Activated CD8-positive, alpha-beta T cell treated with anti-CD3 and anti-CD28 coated beads for 36 hours (primary cell): ENCODE data around the gene FANCG. TPM values are rescaled to one million over a fixed set of nuclear protein-coding genes. Genes with fewer than 3 reads are reported as not detected.

Experiments
- ATAC-seq: fragments of 200-7000 bp; cut with Tn5 transposase; one replicate; pipeline ENCODE4 v1.10.0; 2021; ENCODE audit warnings: mild to moderate bottlenecking, moderate library complexity
- CTCF ChIA-PET: fragments of 350-600 bp; sonication (Branson Sonifier 250); formaldehyde crosslinking; loops from one replicate; lab custom pipeline; 2021; ENCODE audit warnings: antibody characterized with exemption; lab: Charles Lee
- POLR2A ChIA-PET: fragments of 350-600 bp; sonication (Branson Sonifier 250); formaldehyde crosslinking; loops from one replicate; lab custom pipeline; 2021; ENCODE audit warnings: antibody characterized with exemption; lab: Charles Lee
- DNase-seq: peaks from one replicate; pipeline ENCODE4 v3.0.0-alpha.2; 2020
- H3K27ac Mint-ChIP-seq: one replicate; pipeline ENCODE4 v1.8.0; 2021; ENCODE audit warnings: mild to moderate bottlenecking, mixed read lengths
- H3K27me3 Mint-ChIP-seq: one replicate; pipeline ENCODE4 v1.8.0; 2021; ENCODE audit warnings: mixed read lengths
- H3K36me3 Mint-ChIP-seq: one replicate; pipeline ENCODE4 v1.8.0; 2021; ENCODE audit warnings: low read depth, mixed read lengths
- H3K4me1 Mint-ChIP-seq: one replicate; pipeline ENCODE4 v1.8.0; 2021; ENCODE audit warnings: low read depth, mixed read lengths
- H3K4me3 Mint-ChIP-seq: one replicate; pipeline ENCODE4 v1.8.0; 2021; ENCODE audit warnings: mild to moderate bottlenecking, moderate library complexity, mixed read lengths
- H3K9me3 Mint-ChIP-seq: one replicate; pipeline ENCODE4 v1.8.0; 2021; ENCODE audit warnings: mixed read lengths
- CTCF ChIP-seq: fragments of 200-600 bp; IDR thresholded peaks from one replicate; pipeline ENCODE4 v1.8.0; 2022; ENCODE audit warnings: antibody characterized with exemption, mild to moderate bottlenecking
- intact Hi-C: fragments of 100-400 bp; cut with micrococcal nuclease; formaldehyde crosslinking; loops from one replicate; pipeline ENCODE4 v1.10.0; 2022
- total RNA-seq, 2 experiments: library from RNA; stranded (reverse); gene quantifications; one replicate each; pipeline ENCODE4 v1.2.3, GENCODE V29; 2021

FANCG gene
- total RNA-seq, 2 experiments from 2014 or later = 91.5 to 94.0 TPM

GRCh38 chr9:35033101-35033500 is 46.6 kb downstream of the FANCG start:
- DNase-seq = no peak
- POLR2A ChIA-PET = interaction anchor here (0.7 kb wide), 1 partner anchor 18 kb away, joined by 3 read pairs; no protein-coding TSS in a partner anchor
- CTCF ChIA-PET = interaction anchor here (0.6 to 1.9 kb wide), 5 partner anchors 9 to 206 kb away, joined by 3 to 11 read pairs (median 4); a partner anchor contains a TSS

GRCh38 chr9:35029852-35030251 is 49.9 kb downstream of the FANCG start:
- Mint-ChIP-seq H3K9me3 (no peaks in the 10 kb centered on the region), H3K36me3 (no peaks in the 10 kb centered on the region), H3K4me3 (no peak overlapping the region), H3K27ac (no peak overlapping the region), H3K4me1 (no peaks in the 10 kb centered on the region), H3K27me3 (no peaks in the 10 kb centered on the region)
- TF ChIP-seq CTCF = no peak
- intact Hi-C loops = no loop called here
- ChIA-PET CTCF (interaction anchor here (5.0 kb wide), 1 partner anchor 130 kb away, joined by 19 read pairs; no protein-coding TSS in a partner anchor), POLR2A (interaction anchor here (0.9 kb wide), 1 partner anchor 130 kb away, joined by 4 read pairs; no protein-coding TSS in a partner anchor)
- no peak for ATAC-seq
- no peak for DNase-seq

More at GRCh38 chr9:35033101-35033500, 46.6 kb downstream of the FANCG start:
- no peak for ATAC-seq
- intact Hi-C loops = no loop called here
- H3K4me3 Mint-ChIP-seq = no peak overlapping the region
- TF ChIP-seq CTCF = no peak
- peaks cover 4% of the 10 kb centered on the region for H3K4me1 Mint-ChIP-seq
- peaks cover 6% of the 10 kb centered on the region for H3K36me3 Mint-ChIP-seq
- no peaks in the 10 kb centered on the region for H3K27me3 Mint-ChIP-seq
- no peaks in the 10 kb centered on the region for H3K9me3 Mint-ChIP-seq
- H3K27ac Mint-ChIP-seq = no peak overlapping the region

GRCh38 chr9:35029241-35029640 is 50.5 kb downstream of the FANCG start:
- no peak overlapping the region for H3K27ac Mint-ChIP-seq
- no peak overlapping the region for H3K4me3 Mint-ChIP-seq
- no peak for TF ChIP-seq CTCF
- ChIA-PET POLR2A (interaction anchor here (0.6 kb wide), 1 partner anchor 33 kb away, joined by 5 read pairs; no protein-coding TSS in a partner anchor), CTCF (interaction anchor here (5.0 kb wide), 1 partner anchor 129 kb away, joined by 19 read pairs; no protein-coding TSS in a partner anchor)
- no peaks in the 10 kb centered on the region for H3K9me3 Mint-ChIP-seq
- H3K36me3 Mint-ChIP-seq = no peaks in the 10 kb centered on the region
- ATAC-seq (no peak), DNase-seq (no peak)
- H3K27me3 Mint-ChIP-seq = no peaks in the 10 kb centered on the region
- H3K4me1 Mint-ChIP-seq = no peaks in the 10 kb centered on the region
- intact Hi-C loops = no loop called here

- DNase-seq = no peak
- ATAC-seq = no peak
- H3K27ac Mint-ChIP-seq = no peak overlapping the region
- TF ChIP-seq CTCF = no peak
- H3K4me3 Mint-ChIP-seq = no peak overlapping the region
- POLR2A ChIA-PET = interaction anchor here (1.0 kb wide), 1 partner anchor 15 kb away, joined by 3 read pairs; no protein-coding TSS in a partner anchor
- peaks cover 6% of the 10 kb centered on the region for H3K36me3 Mint-ChIP-seq
- peaks cover 3% of the 10 kb centered on the region for H3K4me1 Mint-ChIP-seq
- intact Hi-C loops = no loop called here
- H3K9me3 Mint-ChIP-seq = no peaks in the 10 kb centered on the region
- H3K27me3 Mint-ChIP-seq = no peaks in the 10 kb centered on the region
- CTCF ChIA-PET = interaction anchor here (1.1 to 5.0 kb wide), 4 partner anchors 10 to 270 kb away, joined by 3 to 19 read pairs (median 8); no protein-coding TSS in a partner anchor
Measured at GRCh38 chr9:35028341-35028740, 51.4 kb downstream of the FANCG start.

GRCh38 chr9:35027860-35028259 is 51.9 kb downstream of the FANCG start:
- no peak overlapping the region for H3K27ac Mint-ChIP-seq
- ATAC-seq (no peak), DNase-seq (no peak)
- peaks cover 4% of the 10 kb centered on the region for H3K4me1 Mint-ChIP-seq
- no peaks in the 10 kb centered on the region for H3K9me3 Mint-ChIP-seq
- H3K4me3 Mint-ChIP-seq = no peak overlapping the region
- POLR2A ChIA-PET = interaction anchor here (1.0 kb wide), 1 partner anchor 15 kb away, joined by 3 read pairs; no protein-coding TSS in a partner anchor
- CTCF ChIA-PET = interaction anchor here (1.1 to 5.0 kb wide), 8 partner anchors 9 to 269 kb away, joined by 3 to 19 read pairs (median 4); no protein-coding TSS in a partner anchor
- no peak for TF ChIP-seq CTCF
- no peaks in the 10 kb centered on the region for H3K27me3 Mint-ChIP-seq
- intact Hi-C loops = no loop called here
- peaks cover 6% of the 10 kb centered on the region for H3K36me3 Mint-ChIP-seq
